ENCODE data around the gene SPAG9. TPM values are rescaled to one million over a fixed set of nuclear protein-coding genes. Genes with fewer than 3 reads are reported as not detected.
"Not testable (repeated sequence)": the region's sequence is repeated elsewhere in the genome, so short reads cannot be mapped to it uniquely, and the experiment has no call there.

SPAG9 gene
- total RNA-seq, 1 donor from 2014 or later: 104 TPM

DNA sequence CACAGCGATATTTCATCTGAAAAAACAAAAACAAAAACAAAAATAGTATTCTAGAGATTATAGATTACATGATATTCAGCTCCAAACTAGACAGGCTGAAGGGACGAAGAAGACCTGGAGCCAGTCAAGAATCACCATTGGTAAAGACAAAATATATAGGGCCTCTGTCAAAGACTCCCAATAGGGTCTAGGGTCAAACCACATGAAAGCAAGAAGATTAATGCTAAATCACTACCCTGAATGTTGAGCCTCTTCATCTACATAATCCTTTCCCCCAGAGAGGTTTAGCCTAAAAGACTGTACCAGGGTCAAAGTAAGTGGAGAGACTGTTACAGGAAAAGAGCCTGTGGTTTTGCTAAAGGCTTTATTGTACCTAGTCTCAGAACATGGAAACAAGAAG, 21.9 kb upstream of the SPAG9 start:
- no peak for DNase-seq (ENCODE audit: low read depth in 2 of 2)

GRCh38 chr17:51135956-51136355, 15.3 kb upstream of the SPAG9 start:
- no peak for DNase-seq (ENCODE audit: low read depth in 2 of 2)

- peak in 1 of 2 donors; percentile 44 for DNase-seq (ENCODE audit: low read depth in 2 of 2)
Observed at GRCh38 chr17:51133365-51133764, 12.7 kb upstream of the SPAG9 start.

DNA sequence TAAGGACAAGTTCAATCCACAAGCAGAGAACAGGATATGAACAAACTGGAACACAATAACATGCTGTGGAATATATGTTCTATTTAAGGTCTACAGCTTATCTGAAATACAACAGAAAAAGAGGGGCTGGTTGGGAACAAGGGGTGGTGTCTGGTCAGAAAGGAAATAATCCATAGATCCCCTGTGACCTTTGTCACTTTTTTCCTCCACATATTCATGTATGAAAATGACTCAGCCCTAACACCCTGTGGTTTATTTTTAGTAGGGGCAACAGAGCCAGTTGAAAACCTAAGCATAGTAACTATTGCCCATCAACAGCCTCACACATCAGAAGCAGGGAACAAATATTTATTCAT, 12.3 kb upstream of the SPAG9 start:
- peak; percentile 70 to 93 for DNase-seq (ENCODE audit: low read depth in 2 of 2)

- DNase-seq (ENCODE audit: low read depth in 2 of 2): peak; percentile 25 to 50
Observed at GRCh38 chr17:51128076-51128475, 7.4 kb upstream of the SPAG9 start.

DNA sequence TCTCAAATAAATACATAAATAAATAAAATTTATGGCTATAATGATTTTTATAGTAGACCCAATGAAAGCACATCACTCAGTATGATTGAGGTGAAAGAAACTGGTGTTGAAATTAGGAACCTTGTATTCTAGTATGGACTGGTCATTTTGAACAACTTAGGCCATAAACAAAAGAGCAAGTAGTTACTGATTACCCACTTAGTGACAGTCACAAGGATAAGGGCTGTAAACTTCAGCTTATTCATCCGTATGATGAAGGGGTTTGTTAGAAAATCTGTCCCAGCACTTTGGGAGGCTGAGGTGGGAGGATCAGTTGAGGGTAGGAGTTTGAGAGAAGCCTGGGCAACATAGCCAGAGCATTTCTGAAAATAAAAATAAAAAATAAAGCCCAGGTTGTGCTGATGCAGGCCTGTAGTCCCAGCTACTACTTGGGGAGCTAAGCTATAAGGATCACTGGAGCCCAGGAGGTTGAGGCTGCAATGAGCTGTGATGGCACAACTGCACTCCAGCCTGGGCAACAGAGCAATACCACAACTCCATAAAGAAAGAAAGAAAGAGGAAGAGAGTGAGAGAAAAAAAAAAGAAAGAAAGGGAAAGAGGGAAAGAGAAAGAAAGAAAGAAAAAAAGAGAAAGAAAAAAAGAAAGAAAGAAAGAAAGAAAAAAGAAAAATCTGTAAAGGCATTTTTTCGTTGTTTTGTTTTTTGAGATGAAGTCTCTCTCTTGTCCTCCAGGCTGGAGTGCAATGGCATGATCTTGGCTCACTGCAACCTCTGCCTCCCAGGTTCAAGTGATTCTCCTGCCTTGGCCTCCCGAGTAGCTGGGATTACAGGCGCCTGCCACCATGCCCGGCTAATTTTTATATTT, 4.2 kb upstream of the SPAG9 start:
- DNase-seq (ENCODE audit: low read depth in 2 of 2): no peak

GRCh38 chr17:51122473-51123115, 1.9 kb upstream of the SPAG9 start:
- not testable (repeated sequence) for DNase-seq (ENCODE audit: low read depth in 2 of 2)

GRCh38 chr17:51121620-51122472, 1.2 kb upstream of the SPAG9 start:
- DNase-seq (ENCODE audit: low read depth in 2 of 2): peak; percentile 92 to 97

DNA sequence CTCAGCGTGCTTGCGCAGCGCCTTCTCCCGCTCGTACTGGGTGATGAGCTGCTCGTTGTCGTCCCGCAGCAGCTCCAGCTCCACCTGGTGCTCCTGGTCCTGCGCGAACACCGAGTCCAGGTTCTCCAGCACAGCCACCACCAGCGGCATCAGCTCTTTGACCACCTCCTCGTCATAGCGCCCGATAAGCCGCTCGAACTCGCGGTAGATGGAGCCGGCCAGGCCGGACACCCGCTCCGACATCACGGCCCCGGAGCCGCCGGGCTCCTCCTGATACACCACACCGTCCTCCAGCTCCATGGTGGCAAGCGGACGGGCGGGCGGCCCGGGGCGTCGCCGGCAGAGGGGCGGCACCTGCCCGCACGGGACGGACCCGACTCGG, 320 bp downstream of the SPAG9 start:
- peak; percentile 46 to 56 for DNase-seq (ENCODE audit: low read depth in 2 of 2)

DNA sequence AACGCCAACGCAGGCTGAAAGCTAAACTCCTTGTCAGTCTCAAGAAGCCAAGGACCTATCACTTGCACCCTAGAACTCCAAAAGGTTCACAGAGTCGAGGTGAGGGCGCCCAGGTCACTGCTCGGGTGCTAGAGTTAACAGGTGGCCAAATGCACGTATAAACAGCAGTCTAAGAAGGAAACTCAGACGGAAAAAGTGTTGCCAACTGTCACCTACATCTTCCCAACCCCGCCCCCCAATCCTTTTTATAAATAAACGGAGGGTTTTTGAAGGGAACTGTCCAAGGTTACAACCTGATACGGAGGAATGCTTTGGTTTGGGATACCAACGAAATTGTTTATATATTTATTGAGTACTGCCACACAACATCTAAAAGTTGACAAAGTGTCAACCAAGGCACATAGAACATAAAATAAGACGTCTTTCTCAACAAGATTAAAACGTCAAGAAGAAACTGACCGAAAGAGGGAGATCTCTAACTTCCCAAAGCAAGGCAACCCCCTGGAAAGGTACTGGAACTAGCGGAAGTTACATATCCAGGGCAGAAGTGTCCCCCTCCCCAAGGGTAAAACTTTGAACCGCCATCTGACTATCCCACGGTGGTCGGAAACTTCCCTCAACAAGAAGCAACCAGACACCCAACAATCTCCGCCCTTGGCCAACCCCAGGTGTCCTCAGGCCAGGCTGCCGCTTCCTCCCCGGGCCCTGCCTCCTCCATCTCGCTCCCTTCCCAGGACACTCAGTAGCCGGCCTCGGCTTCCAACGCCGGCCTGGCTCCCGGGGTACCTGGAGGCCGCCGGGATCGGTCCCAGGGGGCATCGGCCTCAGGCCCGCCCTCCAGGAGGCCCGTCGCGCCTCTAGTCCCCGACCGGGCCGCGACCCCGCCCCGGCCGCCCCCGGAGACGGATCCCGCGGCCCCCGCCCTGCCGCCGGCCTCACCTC, 982 bp downstream of the SPAG9 start:
- DNase-seq (ENCODE audit: low read depth in 2 of 2): peak; percentile 43 to 52

DNA sequence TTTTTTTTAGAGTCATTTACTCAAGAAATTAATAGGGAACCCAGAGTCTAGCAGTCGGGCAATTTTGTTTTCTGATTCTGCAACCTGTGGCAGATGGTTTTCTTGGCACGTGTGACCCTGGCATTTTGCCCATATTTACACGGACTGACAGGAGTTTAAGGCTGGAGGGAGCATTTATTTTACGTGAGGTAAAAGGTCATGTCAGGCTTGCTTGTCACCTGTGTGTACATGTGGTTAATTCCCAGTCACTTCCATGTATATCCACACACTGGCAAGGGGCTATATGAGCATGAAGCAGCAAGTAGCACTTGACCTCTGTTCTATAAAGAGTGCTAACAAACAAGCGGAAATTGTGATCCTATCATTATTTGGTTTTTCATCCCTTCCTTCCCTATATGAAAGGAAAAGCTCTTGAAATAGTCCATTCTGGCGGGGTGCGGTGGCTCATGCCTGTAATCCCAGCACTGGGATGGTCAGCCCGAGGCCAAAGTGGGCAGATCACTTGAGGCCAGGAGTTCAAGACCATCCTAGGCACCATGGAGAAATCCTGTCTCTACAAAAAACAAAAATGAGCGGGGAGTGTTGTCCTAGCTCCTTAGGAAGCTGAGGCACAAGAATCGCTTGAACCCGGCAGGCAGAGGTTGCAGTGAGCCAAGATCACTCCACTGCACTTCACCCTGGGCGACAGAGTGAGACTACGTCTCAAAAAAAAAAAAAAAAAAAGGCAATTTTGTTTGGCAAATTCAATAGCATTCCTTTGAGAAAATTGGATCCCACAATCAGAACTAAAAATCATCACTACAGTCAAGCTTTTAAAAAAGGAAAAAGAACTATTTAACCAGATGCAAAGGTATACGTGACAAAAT, 2.1 kb downstream of the SPAG9 start:
- peak; percentile 37 to 69 for DNase-seq (ENCODE audit: low read depth in 2 of 2)

GRCh38 chr17:51115179-51115578, 5.5 kb downstream of the SPAG9 start:
- DNase-seq (ENCODE audit: low read depth in 2 of 2): no peak

DNA sequence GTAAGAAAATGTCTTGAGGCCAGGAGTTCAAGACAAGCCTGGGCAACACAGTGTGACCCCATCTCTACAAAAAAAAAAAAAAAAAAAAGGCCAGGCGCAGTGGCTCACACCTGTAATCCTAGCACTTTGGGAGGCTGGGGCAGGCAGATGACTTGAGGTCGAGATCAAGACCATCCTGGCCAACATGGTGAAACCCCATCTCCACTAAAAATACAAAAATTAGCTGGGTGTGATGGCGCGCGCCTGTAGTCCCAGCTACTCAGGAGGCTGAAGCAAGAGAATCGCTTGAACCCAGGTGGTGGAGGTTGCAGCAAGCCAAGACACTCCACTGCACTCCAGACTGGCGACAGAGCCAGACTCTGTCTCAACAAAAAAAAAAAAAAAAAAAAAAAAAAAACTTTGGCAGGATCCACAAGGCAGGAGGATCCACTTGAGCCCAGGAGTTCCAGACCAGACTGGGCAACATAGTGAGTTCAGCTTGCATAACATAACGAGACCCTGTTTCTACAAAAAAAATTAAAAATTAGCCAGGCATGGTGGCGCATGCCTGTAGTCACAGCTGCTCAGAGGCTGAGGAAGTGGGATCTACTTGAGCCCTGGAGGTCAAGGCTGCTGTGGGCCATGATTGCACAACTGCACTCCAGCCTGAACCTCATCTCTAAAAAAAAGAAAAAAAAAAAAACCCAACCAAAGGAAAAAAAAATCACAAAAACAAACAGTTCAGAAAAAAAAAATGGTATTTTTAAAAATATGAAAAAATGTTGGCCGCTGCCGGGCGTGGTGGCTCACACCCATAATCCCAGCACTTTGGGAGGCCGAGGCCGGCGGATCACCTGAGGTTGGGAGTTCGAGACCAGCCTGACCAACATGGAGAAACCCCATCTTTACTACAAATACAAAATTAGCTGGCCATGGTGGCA, 8.1 kb downstream of the SPAG9 start:
- DNase-seq (ENCODE audit: low read depth in 2 of 2): not testable (repeated sequence)

DNA sequence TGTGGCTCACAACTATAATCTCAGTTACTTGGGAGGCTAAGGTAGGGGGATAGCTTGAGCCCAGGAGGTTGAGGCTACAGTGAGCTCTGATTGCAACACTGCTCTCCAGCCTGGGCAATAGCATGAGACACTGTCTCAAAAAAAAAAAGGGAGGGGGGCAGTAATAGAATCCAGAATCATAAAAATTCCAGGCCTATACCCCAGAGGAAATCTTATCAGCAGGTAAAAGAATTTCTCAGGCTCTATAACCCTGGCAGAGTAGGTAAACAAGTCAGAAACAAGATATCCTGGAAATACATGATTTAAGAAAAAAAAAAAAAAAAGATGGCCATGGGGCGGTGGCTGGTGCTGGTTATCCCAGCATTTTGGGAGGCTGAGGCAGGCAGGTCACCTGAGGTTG, 12.9 kb downstream of the SPAG9 start:
- DNase-seq (ENCODE audit: low read depth in 2 of 2): no peak

GRCh38 chr17:51103451-51103850, 17.2 kb downstream of the SPAG9 start:
- DNase-seq (ENCODE audit: low read depth in 2 of 2): no peak

GRCh38 chr17:51103050-51103449, 17.6 kb downstream of the SPAG9 start:
- no peak for DNase-seq (ENCODE audit: low read depth in 2 of 2)

DNA sequence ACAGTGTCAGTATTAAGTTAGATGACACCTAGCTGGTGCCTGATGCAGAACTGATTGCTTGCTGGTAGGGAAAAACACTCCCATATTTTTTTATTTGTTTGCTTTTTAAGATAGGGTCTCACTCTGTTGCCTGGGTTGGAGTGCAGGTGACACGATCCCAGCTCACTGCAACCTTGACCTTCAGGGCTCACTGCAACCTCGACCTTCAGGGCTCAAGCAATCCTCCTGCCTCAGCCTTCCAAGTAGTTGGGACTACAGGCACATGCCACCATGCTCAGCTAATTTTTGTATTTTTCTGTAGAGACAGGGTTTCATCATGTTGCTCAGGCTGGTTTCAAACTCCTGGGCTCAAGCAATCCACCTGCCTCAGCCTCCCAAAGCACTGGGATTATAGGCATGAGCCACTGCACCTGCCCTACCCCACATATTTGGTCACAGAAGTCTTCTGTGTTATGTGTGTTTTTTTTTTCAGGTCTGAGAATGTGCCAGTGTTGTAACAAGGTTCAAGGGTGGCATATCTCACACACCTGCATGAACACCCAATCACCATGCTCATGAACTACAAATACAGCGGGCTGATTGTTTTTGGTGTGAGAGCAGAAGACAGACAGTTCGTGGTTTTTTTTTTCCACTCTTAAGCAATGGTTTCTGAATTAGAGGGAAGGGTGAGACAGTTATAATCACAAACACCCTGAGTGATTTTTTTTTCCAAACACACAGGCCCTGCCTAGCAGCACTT, 22.8 kb downstream of the SPAG9 start:
- no peak for DNase-seq (ENCODE audit: low read depth in 2 of 2)

GRCh38 chr17:51091635-51092034, 29.0 kb downstream of the SPAG9 start:
- DNase-seq (ENCODE audit: low read depth in 2 of 2): no peak
